HFFc6 (cell line): Measurements from ENCODE around the gene MTHFD1. TPM values are rescaled to one million over a fixed set of nuclear protein-coding genes. Genes with fewer than 3 reads are reported as not detected.
A peak's percentile ranks its signal among the peaks of the same experiment; 100 is the strongest.

Experiments used
- DNase-seq: peaks from one replicate; pipeline ENCODE4 v3.0.0-alpha.2; 2018
- H3K27ac Mint-ChIP-seq: 2 replicates; pipeline ENCODE4 v1.8.0; 2020; ENCODE audit warnings: mild to moderate bottlenecking, mixed read lengths
- H3K27me3 Mint-ChIP-seq: 2 replicates; pipeline ENCODE4 v1.8.0; 2021; ENCODE audit warnings: mild to moderate bottlenecking, moderate library complexity, mixed read lengths; ENCODE audit not compliant: insufficient read depth
- H3K36me3 Mint-ChIP-seq: 2 replicates; pipeline ENCODE4 v1.8.0; 2021; ENCODE audit warnings: low read depth, mixed read lengths
- H3K4me1 Mint-ChIP-seq: 2 replicates; pipeline ENCODE4 v1.8.0; 2020; ENCODE audit warnings: low read depth, mixed read lengths
- H3K4me3 Mint-ChIP-seq: 2 replicates; pipeline ENCODE4 v1.8.0; 2020; ENCODE audit warnings: mild to moderate bottlenecking, moderate library complexity, mixed read lengths
- H3K9me3 Mint-ChIP-seq: 2 replicates; pipeline ENCODE4 v1.8.0; 2020; ENCODE audit warnings: mild to moderate bottlenecking, mixed read lengths
- total RNA-seq, 6 experiments: library from RNA; stranded (reverse); fragmentation: NEBNext Ultra II Directional; extraction: Animal tissue kit (Norgen Biotek cat#: 25700); gene quantifications; 2 replicates in 1 of 6; 3 replicates in 5 of 6; pipeline ENCODE4 v1.2.3, GENCODE V29; 2021
- TF ChIP-seq, protein P1 (sequence below): fragments of 200-600 bp; sonication (generic); IDR thresholded peaks from 2 replicates; pipeline ENCODE4 v1.5.0; 2021; ENCODE audit warnings: antibody characterized with exemption, mild to moderate bottlenecking

Gene MTHFD1
- total RNA-seq, 6 experiments from 2014 or later, result 81.3 to 116 (median 111) TPM

DNA sequence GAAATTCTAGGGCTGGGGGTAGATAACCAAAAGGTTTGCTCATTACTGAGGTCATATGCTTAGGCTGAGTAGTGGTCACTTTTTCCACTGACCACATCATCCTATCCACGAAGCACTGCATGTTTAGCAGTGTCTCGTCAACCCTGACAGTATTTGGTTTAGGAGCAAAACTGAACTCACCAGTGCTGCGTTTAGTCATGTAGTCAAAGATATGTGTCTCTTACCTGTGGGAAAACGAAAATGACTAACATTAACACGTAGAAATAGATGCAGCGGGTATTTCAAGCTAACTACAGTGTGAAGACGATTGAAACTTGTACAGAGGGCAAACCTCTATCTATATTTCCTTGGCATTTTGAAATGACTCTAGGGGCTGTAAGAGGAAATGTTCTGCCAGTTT lies 34.6 kb downstream of the MTHFD1 start:
- H3K4me1 Mint-ChIP-seq, result peaks cover 55% of the 10 kb centered on the region
- peaks cover 57% of the 10 kb centered on the region for H3K36me3 Mint-ChIP-seq
- TF ChIP-seq, protein P1, sequence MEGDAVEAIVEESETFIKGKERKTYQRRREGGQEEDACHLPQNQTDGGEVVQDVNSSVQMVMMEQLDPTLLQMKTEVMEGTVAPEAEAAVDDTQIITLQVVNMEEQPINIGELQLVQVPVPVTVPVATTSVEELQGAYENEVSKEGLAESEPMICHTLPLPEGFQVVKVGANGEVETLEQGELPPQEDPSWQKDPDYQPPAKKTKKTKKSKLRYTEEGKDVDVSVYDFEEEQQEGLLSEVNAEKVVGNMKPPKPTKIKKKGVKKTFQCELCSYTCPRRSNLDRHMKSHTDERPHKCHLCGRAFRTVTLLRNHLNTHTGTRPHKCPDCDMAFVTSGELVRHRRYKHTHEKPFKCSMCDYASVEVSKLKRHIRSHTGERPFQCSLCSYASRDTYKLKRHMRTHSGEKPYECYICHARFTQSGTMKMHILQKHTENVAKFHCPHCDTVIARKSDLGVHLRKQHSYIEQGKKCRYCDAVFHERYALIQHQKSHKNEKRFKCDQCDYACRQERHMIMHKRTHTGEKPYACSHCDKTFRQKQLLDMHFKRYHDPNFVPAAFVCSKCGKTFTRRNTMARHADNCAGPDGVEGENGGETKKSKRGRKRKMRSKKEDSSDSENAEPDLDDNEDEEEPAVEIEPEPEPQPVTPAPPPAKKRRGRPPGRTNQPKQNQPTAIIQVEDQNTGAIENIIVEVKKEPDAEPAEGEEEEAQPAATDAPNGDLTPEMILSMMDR, result no peak
- no peak overlapping the region for H3K4me3 Mint-ChIP-seq
- no peak overlapping the region for H3K27ac Mint-ChIP-seq
- peaks cover 2% of the 10 kb centered on the region; the same call in 1 of the 2 replicates for H3K27me3 Mint-ChIP-seq
- no peaks in the 10 kb centered on the region for H3K9me3 Mint-ChIP-seq
- no peak for DNase-seq

DNA sequence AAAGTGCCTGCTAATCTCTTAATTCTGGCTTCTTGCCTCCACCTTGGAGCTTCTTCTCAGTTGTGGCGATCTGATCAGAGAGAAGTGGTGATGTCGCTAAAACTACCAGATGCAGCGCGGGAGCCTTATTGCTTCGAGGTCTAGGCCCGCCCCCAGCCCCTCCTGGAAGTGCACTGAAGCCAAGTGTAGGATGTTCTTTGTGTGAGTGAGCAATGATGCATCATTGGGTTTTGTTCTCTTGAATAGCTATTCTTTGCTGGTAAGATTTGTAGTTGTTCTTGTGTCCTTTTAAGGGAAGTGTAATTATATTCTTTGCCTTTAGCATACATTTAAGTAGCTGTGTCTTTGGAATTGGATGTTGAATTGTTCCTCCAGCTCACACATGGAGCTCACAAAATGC lies 35.8 kb downstream of the MTHFD1 start:
- DNase-seq, result peak; percentile 17
- TF ChIP-seq, protein P1, result no peak
- H3K4me1 Mint-ChIP-seq, result peaks cover 53% of the 10 kb centered on the region

DNA sequence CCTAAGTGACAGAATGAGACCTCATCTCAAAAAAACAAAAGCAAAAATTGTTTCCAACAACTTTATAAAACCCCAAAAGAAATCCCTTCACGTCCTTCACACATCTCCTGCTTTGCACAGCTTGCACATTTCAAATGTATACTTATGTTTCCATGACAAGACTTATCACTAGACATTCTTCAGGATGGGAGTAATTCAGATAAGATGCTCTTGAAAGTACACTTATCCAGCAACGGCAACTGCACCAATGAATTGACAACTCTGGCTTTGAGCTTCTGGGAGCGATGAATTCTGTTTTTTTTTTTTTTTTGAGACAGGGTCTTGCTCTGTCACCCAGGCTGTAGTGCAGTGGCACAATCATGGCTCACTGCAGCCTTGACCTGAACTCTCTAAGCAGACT lies 46.4 kb downstream of the MTHFD1 start:
- TF ChIP-seq, protein P1, result no peak
- H3K9me3 Mint-ChIP-seq, result no peaks in the 10 kb centered on the region

More for the DNA sequence above, 35.8 kb downstream of the MTHFD1 start:
- peaks cover 57% of the 10 kb centered on the region for H3K36me3 Mint-ChIP-seq
- no peaks in the 10 kb centered on the region for H3K9me3 Mint-ChIP-seq
- peak overlapping the region; percentile 47; the same call in 1 of the 2 replicates for H3K27ac Mint-ChIP-seq
- H3K27me3 Mint-ChIP-seq, result peaks cover 2% of the 10 kb centered on the region; the same call in 1 of the 2 replicates
- no peak overlapping the region for H3K4me3 Mint-ChIP-seq

DNA sequence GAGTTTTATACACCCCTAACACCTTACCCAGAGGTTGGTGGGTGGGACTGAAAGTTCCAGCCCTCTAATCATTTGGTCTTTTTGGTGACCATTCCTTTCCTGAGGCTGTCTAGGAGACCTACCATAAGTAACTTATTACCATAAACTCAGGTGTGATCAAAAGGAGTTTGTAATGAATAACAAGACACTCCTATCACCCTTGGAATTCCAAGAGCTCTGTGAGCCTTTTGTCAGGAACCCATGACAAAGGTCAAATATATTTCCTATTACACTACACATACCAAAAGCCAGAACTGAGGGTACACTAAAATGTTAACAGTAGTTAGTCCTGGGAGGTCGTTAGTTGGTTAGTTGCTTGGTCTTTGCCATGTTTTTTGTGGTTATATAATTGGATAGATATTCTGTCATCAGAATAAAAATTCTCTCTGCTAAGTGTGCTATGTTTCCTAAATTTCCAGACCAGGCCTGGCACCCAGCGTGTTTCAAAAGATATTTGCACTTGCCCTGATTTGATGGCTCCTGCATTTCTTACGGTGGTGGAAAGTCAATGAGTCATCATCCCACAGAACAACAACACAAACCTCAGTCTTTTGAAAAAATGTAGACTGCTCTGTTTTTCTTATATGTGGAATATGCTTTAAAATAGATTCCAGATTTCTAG lies 50.2 kb downstream of the MTHFD1 start:
- H3K4me1 Mint-ChIP-seq, result peaks cover 41% of the 10 kb centered on the region
- peak; percentile 80 for DNase-seq
- H3K27me3 Mint-ChIP-seq, result 0 out of 2 replicates have a peak, but pooled peaks cover 2% of the 10 kb centered on the region
- peak overlapping the region; percentile 85 for H3K27ac Mint-ChIP-seq
- no peaks in the 10 kb centered on the region for H3K9me3 Mint-ChIP-seq
- TF ChIP-seq, protein P1, result no peak
- H3K4me3 Mint-ChIP-seq, result peak overlapping the region; percentile 71
- peaks cover 37% of the 10 kb centered on the region for H3K36me3 Mint-ChIP-seq

More for the DNA sequence above, 46.4 kb downstream of the MTHFD1 start:
- Mint-ChIP-seq H3K36me3 (peaks cover 34% of the 10 kb centered on the region), H3K4me3 (no peak overlapping the region), H3K4me1 (peaks cover 32% of the 10 kb centered on the region), H3K27me3 (0 out of 2 replicates have a peak, but pooled peaks cover 2% of the 10 kb centered on the region), H3K27ac (no peak overlapping the region)
- DNase-seq, result no peak

DNA sequence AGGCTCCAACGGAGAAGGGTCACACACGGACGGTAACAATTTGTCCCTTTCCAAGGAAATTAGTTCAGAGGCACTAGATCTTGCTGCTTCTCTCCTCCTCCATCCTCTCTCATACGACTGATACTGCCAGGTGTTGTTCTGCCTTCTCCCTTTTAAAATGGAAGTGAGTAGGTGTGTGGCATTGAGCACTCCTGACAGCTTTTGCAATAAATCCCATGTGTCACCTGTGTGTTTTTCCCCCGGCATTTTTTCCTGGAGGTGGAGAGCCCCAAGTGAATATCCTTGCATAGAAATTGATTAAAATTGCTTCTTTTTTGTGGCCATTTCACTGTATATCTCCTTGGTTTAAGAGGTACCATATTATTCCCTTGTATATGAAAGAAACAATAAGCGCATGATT lies 51.0 kb downstream of the MTHFD1 start:
- H3K9me3 Mint-ChIP-seq, result no peaks in the 10 kb centered on the region
- H3K27ac Mint-ChIP-seq, result peak overlapping the region; percentile 85
- no peaks in the 10 kb centered on the region for H3K27me3 Mint-ChIP-seq
- H3K4me3 Mint-ChIP-seq, result peak overlapping the region; percentile 71
- TF ChIP-seq, protein P1, result no peak
- peaks cover 41% of the 10 kb centered on the region for H3K4me1 Mint-ChIP-seq
- peaks cover 44% of the 10 kb centered on the region for H3K36me3 Mint-ChIP-seq
- DNase-seq, result no peak
